Dermis microvascular lymphatic vessel endothelial cell (primary cell): ENCODE results near the gene IFT25. TPM values are rescaled to one million over a fixed set of nuclear protein-coding genes. Genes with fewer than 3 reads are reported as not detected.

ENCODE experiments used
- DNase-seq, 2 donors: peaks; one replicate each; pipeline versions ENCODE4 v3.0.0 to v3.0.0-alpha.2; 2010; ENCODE audit warnings: low read depth in 2 of 2
- total RNA-seq: library from RNA; depleted of rRNA; stranded (reverse); fragments of >200 nt; gene quantifications from 2 replicates; pipeline ENCODE4 v1.2.1, GENCODE V29; 2014

IFT25 gene
- total RNA-seq, 1 donor from 2014 or later = 14.5 TPM

DNA sequence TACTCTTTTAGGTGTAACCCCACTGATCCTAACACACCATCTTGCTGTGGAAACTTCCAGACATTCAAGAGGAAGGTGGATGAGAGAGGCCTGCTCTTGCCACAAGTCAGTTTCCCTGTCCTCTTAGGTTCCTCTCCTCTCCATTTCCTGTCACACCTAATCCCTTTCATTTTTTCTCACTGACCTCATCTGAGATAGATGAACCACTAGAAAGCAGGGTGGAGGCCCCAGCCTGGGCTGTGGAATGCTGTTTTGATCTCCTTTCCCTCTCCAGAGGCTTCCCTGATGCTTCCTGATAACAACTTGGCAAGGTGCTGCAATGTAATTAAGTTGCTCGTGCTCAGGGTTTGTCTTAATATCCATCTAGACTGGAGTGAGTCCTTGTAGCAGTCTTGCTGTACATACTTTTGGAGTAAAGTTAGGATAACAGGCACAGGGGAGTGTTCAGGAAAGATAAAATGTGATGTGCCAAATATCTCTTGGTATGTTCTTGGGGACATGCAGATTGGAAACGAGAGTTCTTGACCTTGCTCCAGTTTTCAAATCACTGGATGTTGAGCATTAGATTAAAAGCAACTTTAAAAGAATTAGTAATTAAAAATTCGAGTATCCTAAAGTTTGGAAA, 11.8 kb upstream of the IFT25 start:
- peak in 1 of 2 donors; percentile 29 for DNase-seq

DNA sequence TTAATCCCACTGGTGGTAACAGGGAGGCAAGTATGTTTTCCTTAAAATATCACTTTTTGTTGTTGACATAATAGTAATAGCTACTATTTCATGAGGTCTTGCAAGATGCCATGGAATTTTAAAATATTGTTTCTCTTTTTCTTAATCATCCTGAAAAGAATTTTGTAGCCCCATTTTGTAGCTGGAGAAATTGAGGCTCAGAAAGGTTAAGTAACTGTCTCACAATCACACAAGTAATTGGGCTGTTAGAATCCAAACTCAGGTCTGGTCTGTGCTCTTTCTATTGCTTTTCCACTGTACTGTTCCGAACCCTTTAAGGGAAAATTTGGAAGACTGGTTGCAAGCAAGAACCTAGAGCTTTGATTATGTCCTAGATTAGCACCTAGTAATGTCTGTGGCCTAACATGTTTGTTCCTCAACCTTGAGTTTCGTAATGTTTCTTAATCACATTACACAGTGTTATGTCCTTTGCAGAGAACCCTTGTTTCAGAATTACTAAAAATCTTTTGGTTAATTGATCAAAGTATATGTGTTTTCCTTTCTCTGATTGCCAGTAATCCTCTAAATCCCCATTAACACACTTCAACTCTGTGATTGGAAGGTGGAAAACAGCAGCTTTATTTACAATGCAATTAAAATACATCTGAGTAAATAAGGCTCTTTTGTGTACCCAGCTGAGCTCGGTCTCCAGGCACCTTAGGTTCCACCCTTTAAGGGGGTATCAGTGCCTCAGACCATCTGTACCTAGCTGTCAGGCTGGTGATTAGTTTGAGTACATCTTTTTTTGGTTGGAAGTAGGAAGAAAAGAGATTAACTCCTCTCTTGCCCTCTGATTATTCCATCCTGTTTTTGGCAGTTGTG, 11.0 kb upstream of the IFT25 start:
- DNase-seq = no peak

DNA sequence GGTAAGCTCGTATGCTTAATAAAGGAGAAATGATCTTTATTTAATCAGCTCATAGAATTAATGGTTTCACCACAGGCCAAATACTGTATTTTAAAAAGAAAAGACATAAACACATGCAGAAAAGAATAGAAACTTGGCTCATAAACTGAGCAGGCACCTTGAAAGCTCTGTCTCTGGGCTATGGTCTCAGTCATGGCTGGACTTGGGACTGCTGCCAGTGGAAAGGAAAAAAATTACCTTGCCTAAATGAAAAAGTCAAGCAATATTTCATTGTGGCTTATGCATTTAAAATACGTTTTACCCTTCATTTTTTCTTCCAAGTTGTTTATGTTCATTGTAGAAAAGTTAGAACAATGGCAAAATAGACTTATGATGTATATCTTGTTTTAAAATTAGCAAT, 8.6 kb upstream of the IFT25 start:
- DNase-seq = no peak

DNA sequence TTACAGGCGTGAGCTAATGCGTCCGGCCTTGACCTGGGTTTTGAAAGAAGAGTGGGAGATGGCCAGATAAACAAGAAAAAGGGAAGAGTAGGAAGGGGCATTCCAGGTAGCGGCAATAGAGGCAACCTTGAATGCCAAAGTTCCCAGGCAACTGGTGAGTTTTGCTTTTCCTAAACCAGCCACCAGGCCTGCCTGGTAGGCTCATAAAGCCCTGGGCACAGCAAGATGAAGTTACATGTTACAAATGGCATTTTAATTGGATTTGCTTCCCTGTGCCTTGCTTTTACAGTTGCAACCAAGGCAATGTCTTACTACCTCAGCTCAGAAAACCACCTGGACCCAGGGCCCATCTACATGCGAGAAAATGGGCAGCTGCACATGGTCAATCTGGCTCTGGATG, 6.2 kb upstream of the IFT25 start:
- DNase-seq = no peak

DNA sequence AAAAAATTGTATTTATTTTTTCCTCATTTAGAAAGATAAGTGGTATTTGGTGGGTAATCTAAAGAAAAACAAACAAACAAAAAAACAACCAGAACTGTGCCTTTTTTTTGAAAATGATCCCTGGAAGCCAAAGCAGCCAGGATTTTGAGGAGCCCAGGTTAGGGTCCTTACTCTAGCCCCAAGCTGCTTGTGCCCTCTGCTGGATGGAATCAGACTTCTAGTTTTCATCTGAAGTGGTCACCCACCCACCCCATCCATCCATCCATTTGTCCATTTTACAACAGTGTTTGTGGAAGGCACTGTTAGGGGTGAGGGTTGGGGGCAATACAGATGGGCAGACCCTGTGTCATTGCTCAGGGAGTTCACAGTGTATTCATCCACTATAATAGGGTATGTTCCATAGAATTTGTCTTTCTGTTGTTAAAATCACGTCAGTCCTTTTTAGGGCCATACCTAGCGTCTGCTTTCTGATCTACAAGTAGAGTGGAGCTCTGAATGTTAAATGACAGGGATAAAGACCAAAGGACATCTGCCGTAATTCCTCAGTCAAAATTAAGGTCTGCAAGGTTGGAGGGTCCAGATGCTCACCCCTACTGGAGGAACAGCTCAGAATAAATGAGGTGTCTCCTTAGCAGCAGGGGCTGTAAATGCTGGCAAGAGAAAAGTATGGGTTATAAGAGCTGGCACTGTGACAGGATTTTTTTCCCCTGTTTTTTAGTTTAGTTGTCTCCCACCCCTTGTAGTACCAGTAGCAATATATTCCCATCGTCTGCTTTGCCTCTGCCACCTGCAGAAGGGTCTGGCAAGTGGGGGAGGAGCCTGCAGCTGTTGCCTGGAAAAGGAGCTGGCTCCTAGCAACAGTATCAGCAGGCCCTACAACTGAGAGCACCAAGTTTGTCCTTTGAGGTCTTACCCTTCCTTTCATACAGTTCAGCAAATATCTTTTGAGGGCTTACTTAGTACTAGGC, 3.8 kb upstream of the IFT25 start:
- DNase-seq = peak; percentile 27 to 60

DNA sequence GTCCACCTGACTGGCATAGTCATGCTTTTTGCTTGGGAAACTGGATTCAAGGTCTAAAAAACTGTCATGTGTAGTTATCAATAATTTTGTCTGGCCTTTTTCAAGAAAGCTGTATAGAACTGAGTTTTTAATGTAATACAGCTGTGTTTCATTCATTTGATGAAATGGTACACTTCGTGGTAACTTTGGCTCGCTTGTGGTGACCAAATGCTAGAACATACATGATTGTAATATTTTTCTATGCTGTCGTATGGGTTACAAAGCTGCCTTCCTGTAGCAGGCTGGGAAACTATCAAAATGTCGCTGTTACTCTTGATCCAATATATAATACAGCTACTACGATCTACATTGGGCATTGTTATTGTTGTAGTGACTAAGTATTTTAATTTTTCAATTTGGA, 2.8 kb upstream of the IFT25 start:
- DNase-seq = no peak

DNA sequence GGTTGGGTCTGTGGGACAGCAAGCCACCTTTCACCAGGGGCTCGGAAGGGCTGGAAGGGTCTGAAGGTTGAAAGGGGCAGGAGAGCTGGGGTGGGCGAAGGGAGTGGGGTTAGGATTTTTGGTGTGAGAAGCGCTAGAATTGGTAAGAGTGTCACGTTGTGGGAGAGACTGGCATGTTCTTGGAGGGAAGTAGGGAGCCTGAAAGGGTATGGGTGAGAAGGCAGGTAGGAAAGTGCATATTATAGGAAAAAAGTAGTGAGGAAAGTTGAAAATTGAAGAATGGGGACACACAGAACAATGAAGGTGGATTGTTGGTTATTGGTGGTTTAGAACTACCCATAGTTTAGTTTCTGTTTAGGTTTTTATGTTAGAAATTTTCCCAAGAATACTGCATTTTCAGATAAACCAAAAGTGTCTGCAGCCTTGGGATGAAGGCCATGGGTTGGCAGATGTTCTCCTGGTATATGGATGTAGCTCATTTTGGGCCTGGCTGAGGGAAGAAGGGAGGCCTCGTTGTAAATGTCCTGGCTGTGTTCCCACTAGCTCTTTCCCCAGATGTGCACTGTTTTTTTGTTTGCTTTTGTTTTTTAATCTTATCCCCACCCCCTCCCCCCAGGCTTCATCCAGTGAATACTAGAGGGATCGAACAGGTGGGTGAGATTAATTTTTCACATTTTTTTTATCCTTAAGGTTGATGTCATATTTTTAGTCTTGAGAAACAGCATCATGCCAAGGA, 1.8 kb upstream of the IFT25 start:
- DNase-seq = no peak

DNA sequence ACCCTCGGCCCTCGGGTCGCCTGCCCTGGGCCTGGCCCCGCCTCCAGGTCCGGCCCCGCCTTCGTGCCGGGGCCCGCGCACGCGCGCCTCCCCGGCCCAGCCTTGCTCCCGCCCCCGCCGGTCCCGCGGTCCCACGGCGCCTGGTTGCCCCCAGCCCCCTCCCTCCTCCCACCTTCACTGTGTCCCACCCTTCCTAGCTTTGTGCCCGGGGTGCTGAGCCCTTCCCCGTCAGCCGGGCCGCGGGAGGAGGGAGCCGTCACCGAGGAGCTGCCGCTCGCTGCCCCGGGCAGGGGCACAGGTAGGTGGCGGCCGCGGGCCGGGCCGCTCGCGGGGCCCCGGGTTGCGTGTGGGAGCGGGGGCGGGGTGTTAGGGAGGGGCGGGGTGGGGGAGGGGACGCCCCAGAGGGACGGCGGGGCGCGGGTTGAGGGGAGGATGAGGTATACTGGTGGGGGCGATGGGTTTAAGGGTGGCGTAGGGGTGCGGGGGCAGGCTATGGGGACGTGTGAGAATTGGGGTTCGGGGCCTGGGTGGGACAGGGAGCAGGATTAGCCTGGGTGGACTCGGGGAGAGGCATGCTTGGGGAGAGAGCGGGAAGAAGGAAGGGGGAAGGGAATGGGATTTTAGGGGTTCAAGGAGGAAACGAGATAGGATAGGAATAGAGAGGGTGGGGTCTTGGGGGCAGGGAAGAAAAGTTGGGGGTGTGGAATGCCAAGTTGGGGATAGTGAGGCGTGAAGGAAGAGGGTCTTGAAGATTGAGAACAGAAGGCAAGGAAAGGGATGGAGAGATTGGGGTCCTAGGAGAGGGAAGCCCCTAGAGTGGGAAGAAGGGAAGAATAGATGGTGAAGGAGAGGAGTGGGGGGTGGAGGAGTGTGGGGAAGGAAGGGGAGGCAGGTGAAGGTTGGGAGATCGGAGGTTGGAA, 1.0 kb upstream of the IFT25 start, which contains the start of gene LRRC42:
LRRC42 (plus strand) TSS at position 99 of the 920 bp plus-strand sequence. CDS start 5,650 bp downstream, outside the sequence.
- DNase-seq = peak in 1 of 2 donors; percentile 86

DNA sequence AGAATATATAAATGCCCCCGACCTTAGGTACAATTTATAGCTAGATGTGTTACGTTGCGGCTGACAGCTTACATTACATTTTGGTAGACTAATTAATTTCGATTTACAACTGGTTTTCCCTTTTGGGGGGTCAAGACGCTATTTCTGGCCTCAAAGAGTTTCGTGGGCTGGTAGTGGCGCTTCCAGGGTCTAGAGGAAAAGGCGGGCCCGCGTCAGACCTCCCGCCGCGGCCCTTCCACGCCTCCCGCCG, 391 bp downstream of the IFT25 start:
- DNase-seq = no peak

DNA sequence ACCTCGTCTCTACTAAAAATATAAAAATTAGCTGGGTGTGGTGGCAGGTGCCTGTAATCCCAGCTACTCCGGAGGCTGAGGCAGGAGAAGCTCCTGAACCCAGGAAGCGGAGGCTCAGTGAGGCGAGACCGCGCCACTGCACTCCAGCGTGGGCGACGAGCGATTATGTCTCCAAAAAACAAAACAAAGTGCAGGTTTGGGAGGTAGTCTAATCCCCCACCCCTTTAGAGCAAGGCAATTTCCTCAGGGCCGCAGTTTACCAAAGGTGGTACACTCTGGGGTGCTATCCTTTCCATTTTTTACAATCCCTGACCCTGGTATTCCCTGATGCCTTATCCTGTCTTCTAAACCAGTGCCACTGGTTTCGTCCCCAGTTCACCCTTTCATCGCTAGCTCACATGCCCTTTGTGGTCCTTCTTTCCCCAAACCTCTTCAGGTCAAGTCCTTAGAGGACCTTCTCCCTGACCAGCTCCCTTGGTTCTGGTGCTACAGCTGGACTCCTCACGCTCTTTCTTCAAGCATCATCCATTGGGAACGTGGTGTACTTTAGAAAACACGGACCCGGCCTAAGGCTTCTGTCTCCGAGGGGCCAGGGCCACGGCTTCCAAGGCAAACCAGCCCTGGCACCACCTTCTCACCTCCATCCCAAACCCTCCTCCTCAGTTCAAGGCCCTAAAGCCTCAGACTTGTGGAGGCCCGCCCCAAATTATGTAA, 873 bp downstream of the IFT25 start:
- DNase-seq = peak in 1 of 2 donors; percentile 12

DNA sequence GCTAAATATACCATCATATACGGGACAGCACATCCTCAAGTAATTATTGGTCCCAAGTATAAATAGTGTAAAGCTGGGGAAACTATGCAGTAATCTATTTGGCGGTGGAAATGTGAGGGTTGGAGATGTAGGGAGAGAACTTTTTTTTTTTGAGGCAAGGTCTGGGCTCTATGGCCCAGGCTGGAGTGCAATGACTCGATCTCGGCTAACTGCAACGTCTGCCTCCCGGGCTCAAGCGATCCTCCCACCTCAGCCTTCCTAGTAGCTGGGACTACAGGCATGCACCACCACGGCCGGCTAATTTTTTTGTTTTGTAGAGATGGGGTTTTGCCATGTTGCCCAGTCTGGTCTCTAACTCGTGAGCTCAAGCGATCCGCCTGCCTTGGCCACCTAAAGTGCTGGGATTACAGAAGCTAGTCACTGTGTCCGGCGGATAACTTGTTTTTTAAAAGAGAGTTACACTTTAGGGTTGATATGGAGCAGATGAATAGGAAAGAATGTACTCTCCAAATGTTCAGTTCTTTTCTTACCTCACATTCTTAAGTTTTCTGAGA, 1.9 kb downstream of the IFT25 start:
- no peak for DNase-seq

DNA sequence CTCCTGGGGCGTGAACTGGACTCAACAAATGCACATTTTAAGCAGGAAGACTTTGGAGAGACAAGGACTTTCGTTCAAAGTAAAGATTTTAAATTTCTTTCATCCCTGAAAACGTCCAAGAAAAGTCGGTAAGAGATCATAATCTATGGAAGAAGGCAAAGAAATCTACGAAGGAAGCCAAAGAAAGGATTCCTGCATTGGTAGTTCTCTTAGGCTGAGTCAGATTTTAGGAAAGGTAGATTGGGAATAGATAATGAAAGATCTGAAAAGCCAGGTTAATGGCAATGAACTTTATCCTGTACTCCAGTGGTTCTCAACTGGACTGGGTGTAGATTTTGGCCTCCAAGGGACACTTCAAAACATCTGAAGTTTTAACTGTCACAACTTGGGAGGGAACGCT, 2.4 kb downstream of the IFT25 start:
- DNase-seq = no peak

DNA sequence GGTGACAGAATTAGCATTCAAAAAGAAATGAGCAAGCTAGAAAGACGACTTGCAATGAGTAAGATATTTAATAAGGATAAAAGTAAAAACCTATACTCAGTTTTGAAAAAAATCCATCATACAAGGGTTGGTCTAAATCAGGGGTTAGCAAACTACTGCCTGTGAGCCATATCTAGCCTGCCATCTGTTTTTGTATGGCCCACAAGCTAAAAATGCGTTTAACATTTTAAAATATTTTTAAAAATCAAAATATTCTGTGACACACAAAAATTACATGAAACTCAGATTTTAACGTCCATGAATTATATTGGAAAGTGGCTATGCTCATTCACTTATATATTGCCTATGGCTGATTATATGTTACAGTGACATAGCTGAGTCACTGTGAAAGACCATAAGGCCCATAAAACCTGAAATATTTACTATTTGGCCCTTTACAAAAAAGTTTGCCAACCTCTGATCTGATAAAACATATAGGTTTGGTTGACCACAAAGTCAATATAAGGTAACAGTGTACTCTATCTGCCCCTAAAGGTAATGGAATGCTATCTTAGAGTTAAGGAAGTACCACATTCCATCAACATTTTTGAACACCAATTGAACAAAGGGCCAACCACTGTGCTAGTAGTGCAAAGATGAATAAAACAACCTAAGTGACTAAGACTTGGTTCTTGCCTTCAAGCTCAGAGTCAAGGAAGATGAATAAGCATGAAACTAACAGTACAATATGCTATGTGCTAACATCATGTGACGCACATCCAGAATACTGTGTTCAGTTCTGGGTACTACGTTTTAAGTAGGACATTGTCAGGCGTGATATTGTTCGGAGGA, 3.2 kb downstream of the IFT25 start:
- DNase-seq = no peak

DNA sequence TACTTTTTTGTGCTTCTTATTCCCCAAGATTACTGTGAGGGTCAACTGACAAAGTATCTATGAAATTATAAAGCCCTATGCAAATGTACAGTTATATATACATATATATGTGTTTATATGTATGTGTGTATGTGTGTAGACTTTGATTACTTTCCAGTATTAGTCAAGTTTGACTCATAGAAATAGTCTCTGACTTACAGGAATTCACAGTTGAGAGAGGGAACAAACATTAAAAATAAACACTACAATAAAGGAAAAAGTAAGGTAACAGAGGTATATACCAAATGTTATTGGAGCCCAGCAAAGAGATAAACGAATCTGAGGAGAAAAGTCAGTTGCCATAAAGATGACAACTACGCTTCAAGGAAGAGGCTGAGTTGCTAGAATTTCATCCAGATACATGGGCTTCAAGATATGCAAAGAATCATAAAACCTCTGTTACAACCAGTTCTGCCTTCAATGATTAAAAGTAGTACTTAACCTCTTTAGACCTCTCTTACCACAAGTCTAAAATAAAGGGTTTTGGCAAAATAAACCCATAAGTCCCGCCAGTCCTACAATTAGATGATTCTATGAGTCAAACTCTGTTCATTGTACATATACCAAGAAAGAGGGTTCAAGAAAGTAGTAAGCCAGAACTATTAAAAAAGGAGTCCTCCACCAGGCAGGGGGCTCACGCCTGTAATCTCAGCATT, 7.2 kb downstream of the IFT25 start:
- DNase-seq = no peak

DNA sequence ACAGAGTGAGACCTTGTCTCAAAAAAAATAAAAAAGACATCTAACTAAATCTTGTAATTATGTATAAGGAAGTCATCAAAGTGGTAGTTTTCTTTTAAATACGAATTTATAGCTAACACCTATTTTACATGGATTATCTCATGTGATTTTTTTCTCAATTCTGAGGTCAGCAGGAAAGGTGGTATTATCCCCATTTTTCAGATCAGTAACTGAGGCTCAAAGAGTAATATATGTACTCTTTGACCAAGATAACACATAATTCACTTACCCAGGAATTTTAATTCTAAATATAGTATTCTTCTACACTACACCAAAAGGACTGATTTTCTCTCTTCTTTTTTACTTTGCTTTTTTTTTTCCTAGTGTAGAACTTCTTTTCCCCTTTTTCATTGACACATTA, 9.1 kb downstream of the IFT25 start:
- DNase-seq = no peak

DNA sequence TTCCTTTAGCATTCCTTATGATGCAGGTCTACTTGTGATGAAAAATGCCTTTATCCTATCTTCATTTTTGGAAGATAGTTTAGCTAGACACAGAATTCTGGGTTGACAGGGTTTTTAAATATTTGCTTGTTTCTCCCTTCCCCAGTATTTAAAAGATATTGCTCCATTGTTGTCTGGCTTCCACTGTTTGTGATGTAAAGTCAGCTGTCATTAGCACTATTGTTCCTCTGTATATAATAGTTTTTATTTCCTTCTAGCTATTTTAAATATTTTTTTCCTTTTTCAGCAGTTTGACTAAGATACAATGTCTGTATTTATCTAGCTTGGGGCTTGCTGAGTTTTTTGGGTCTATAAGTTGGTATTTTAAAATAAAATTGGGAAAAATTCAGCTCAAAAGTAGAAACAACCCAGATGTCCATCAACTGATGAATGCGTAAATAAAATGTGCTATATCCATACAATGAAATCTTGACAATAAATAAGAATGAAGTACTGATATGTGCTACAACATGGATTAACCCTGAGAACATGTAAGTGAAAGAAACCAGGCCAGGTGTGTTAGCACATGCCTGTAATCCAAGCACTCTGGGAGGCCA, 11.2 kb downstream of the IFT25 start:
- no peak for DNase-seq

DNA sequence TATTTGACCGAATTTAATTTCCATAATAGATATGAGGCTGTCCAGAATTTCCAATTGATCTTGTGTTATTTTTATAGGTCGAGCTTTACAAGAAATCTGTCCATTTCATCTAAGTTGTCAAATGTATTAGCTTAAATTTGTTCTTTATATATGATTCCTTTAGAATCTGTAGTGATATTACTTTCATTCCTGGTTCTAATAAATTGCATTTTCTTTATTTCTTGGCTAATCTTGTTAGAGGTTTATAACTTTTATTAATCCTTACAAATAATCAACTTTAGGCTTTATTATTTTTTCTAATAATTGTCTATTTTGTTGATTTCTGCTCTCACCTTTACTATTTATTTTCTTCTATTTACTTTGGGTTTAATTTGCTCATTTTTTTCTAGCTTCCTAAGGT, 14.0 kb downstream of the IFT25 start:
- no peak for DNase-seq
